Measurements from ENCODE around the gene ALDH5A1.

ALDH5A1 gene

GRCh38 chr6:24576447-24576846 is 81.7 kb downstream of the ALDH5A1 start:
- no peak for DNase-seq

- peak; percentile 10 for DNase-seq
Measured at GRCh38 chr6:24581084-24581669, 86.4 kb downstream of the ALDH5A1 start.

GRCh38 chr6:24583463-24584381 is 89.0 kb downstream of the ALDH5A1 start:
- DNase-seq = no peak

GRCh38 chr6:24584382-24584720 is 89.6 kb downstream of the ALDH5A1 start:
- DNase-seq = no peak

Data from T1000 (cell line).